NCI-H2029 treated with DMSO at 0.1 percent for 48 hours (cell line): ENCODE data around the gene GRB2.

Source experiments
- DNase-seq: peaks from one replicate; lab custom pipeline; 2025; lab: John Stamatoyannopoulos, UW

The GRB2 gene

DNA sequence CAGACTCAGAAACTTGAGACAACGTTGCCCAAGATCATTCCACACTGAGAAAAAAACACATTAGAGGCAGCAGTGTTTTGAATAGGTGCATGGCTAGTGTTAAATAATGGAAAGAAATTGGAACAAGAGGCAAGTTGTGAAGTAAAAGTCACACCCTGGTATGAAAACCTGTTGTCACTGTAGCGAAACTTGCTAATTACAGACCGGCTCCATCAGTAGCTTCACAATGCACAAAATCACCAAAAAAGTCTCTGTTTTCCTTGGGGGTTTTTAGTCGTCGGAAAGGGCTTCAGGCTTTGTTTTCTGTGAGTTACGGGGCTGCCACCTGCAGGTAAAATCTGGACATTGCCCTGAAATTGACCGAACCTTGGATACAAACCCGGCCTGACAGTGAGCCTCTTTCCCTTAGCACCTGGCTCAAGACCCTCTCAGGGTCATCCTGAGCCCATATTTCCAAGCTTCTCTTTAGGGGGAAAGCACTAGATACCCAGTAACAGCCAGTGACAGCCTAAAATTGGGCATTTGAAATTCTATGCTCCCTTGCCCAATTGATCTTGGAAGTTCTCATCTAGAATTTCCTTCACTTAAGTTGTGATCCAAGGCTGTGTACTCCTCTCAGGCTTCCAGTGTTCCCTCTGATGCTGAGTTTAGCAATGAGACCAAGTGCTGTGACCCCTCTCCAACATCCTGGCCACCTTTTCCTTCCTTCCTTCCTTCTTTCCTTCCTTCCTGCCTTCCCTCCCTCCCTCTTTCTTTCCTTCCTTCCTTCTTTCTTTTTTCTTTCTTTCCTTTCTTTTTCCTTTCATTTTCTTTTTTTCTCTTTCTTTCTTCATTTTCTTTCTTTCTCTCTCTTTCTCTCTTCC lies 7.2 kb upstream of the GRB2 start:
- peak; percentile 53 for DNase-seq

DNA sequence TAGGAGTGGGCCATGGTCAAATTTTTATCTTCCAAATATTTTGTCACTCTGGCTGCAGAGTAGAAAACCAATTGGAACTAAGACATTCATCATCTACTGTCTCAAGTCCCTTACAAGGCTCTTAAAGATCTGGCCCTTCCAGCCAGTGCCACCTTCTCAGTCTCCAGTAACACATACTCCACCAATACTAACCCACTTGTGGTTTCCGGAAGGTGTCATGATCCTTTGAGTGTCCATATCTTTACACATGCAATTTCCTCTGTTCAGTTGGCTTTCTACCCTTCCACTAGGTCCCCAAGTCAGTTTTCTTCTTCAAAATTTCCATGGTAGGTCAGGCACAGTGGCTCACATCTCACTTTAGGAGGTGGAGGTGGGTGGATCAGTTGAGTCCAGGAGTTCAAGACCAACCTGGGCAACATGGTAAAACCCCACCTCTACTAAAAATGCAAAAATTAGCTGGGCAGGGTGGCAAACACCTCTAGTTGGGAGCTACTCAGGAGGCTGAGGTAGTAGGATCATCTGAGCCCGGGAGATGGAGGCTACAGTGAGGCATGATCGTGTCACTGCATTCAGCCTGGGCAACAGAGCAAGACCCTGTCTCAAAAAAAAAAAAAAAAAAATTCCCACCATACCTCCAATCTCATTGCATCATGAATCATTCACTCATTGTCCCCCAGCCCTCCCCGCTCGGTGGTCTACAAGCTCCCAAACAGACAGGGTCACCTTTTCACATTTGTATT lies 6.0 kb upstream of the GRB2 start:
- DNase-seq, result no peak

- DNase-seq, result no peak
These were observed 4.7 kb upstream of the GRB2 start for GRCh38 chr17:75410141-75410540.

DNA sequence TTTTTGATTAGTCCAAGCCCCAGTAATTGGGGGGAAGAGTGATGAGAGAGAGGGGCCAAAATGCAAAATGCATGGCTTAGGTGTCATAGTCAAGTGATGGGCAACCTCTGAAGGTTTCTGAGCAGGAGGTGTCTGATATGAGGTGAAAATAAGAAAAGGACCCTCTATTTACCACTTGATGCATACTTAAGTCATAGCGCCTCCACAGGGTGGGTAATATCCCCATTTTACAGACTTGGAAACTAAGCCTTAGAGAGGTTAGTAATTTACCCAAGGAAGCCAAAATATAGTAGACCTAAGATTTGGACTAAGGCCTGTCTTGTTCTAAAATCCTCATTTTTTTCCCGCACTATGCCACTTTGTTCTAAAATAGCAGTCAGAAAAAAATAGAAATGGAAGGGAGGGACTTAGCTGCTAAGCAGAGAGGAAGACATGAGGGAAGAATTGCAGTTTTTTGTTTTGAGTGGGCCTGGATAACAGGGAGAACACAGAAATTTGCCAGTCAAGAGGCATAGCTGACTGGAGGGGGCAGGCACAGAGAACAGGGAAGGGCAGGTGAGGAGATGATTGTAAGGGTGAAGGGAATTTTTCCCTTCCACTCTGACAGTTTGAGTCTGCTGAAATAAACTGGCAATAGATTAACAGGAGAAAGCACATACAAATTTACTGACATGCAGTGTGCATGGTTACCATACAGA lies 2.3 kb upstream of the GRB2 start:
- no peak for DNase-seq

- no peak for DNase-seq
These were observed 741 bp upstream of the GRB2 start for GRCh38 chr17:75406222-75406615.

DNA sequence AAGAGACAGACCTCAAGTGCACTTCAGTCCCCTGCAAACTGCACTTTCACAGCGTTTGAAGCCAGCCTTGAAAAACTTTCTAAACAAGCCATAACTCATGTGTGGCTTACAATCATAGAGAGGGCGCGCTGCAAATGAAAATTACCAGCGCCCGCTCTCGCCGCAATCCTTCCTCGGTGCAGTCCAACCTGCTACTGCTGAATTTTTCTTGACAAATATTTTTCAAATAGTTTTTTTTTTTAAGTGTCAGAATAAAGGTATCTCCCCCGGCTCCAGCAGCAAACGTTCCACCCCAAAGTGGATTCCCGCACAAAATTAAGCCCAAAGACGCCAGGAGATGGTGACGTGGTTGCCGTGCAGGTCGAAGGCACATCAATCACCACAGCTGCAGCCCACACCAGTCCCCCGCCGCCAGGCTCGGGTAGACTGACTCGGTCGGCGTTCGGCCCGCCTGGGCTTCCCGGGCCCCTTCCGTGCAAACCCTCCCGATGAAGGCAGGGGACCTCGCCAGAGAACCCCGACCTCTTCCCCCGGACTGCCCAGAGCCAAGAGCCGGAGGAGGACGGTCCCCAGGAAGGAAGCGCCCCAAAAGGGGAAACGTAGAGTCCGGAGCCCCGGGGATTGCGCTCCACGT lies 630 bp downstream of the GRB2 start:
- no peak for DNase-seq

DNA sequence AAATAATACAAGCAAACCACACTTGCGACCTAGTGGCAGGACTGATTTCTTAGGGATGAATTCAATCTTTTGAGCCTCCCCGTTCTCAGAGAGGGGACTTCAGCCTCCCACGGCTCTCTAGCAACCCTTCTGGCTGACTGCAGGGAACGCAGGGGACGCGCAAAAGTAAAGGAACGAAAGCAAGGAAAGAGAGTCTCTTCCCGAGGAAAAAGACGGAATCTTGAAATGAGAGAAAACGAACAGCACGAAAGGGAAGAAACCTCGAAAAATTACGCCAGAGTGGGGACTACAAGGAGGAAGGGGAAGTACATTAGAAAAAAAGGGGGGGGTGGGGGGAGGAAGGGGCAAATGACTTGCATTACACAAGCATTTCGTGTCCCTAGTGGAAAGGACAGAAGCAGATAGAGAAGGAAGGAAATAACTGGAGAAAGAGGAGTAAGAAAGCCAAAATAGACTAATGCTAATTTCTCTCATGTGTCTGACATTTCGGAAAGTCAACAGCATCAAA lies 1.2 kb downstream of the GRB2 start:
- peak; percentile 11 for DNase-seq

GRCh38 chr17:75403131-75403530 lies 2.3 kb downstream of the GRB2 start:
- DNase-seq, result no peak

- no peak for DNase-seq
These were observed 3.5 kb downstream of the GRB2 start for GRCh38 chr17:75402026-75402425.

DNA sequence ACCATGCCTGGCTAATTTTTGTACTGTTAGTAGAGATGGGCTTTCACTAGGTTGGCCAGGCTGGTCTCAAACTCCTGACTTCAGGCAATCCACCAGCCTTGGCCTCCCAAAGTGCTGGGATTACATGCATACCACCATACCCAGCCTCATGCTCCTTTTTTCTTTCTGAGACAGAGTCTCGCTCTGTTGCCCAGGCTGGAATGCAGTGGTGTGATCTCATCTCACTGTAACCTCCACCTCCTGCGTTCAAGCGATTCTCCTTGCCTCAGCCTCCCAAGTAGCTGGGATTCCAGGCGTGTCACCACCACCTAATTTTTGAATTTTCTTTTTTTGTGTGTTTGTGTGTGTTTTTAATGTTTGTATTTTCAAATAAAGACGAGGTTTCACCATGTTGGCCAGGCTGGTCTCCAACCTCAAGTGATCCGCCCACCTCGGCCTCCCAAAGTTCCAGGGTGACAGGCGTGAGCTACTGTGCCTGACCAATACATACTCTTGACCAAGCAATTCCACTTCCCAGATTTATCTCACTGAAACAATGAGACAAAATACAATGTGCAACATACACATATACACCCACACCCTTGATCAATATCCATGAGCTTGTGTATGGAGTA lies 5.0 kb downstream of the GRB2 start:
- no peak for DNase-seq

DNA sequence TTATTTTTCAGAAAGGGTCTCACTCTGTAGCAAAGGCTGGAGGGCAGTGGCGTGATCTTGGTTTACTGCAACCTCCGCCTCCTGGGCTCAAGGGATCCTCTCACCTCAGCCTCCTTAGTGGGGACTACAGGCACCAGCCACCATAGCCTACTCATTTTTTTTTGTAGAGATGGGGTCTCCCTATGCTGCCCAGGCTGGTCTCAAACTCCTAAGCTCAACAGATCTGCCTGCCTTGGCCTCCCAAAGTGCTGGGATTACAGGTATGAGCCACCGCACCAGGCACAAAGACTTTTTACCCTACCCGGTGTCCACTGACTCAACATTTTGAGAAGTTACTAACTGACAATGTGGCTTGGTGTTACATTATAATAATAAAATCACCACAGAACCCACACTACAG lies 7.2 kb downstream of the GRB2 start:
- no peak for DNase-seq

- DNase-seq, result no peak
These were observed 8.3 kb downstream of the GRB2 start for GRCh38 chr17:75397217-75397616.

GRCh38 chr17:75396796-75397195 lies 8.7 kb downstream of the GRB2 start:
- DNase-seq, result no peak

- DNase-seq, result no peak
These were observed 9.5 kb downstream of the GRB2 start for GRCh38 chr17:75396025-75396424.

GRCh38 chr17:75394332-75394918 lies 11.1 kb downstream of the GRB2 start:
- DNase-seq, result no peak

GRCh38 chr17:75393523-75394331 lies 11.8 kb downstream of the GRB2 start:
- peak; percentile 74 for DNase-seq

DNA sequence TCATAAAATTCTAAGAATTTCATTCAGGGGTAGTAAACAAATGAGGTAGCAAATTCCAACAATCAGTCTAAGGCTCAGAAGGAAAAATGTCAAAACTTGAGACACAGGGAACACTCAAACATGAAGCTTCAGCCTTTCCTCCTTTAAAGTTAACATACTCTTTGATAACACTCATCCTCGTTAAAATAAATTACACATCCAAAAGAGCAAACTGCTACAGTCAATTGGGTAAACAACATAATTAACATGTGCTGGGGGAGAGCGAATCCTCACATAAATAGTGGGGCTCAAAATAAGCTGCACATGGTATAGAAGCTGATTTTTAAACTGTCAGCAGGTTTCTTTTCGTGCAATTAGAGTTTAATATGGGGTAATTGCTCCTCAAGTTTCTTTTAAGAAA lies 12.9 kb downstream of the GRB2 start:
- no peak for DNase-seq

DNA sequence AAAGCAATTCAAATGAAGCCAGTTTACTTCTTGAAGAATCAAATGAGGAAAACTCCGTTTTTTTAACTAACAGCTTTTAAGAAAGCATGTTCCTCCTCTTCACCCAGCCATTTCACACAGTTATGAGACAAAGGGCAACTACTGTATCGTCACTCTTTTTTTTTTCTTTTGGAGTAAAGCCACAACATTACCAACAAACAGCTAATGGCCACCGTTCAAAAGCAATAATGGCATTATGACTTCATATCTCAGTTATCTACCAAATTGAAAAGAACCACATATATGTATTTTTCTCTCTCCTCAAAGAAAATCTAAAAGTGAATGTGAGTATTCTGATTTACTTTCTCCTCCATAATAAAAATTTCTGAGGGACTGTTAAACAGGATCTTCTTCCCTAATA lies 14.5 kb downstream of the GRB2 start:
- DNase-seq, result no peak

DNA sequence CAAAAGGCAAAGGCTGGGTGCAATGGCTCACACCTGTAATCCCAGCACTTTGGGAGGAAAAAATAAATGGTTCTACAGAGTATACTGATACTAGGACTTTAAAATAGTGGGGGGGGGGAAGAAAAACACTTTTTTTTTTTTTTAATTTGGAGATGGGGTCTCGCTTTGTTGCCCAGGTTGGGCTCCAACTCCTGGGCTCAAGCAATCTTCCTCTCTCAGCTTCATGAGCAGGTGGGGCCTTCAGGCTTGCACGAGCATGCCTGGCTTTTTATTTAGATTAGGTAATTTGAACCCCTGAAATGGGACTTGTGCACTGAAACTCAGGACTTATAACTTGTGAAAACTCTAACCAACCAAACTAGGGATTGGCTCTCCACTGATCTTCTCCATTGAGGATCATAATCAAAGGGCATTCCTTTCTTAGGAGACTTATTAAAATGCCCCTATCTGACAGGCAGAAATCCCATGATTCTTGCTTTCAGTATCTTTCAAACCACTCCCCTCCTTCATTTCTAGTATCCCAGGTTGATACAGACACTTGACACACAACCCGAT lies 16.9 kb downstream of the GRB2 start:
- no peak for DNase-seq

DNA sequence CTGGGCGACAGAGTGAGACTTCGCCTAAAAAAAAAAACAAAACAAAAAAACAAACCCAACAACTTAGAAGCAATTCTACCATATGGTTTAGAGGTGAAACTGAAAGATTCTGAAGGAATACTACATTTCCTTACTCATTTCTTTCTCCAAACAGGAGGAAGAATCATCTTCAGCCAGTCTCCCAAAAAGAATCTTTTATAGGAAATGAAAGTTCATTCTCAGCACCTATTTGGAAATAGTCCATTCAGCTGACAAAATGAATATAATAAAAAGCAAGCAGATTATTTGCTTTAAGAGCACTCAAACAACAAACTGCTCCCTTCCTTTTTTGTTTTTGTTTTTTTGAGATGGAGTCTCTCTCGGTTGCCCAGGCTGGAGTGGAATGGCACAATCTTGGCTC lies 17.7 kb downstream of the GRB2 start:
- DNase-seq, result no peak
